ENCODE measurements around the gene DRD3.

- no peak for TF ChIP-seq EZH2 (IDR thresholded peaks at IDR 0.05; ENCODE audit: insufficient read depth, poor library complexity, severe bottlenecking)
- no peak for TF ChIP-seq EZH2phosphoT487 (IDR thresholded peaks at IDR 0.05; ENCODE audit: insufficient read depth, low read depth)
These were observed 39.8 kb upstream of the DRD3 start for GRCh38 chr3:114218578-114219185.

Data from GM23248 (cell line).